ENCODE results near the gene KRT6C. TPM values are rescaled to one million over a fixed set of nuclear protein-coding genes. Genes with fewer than 3 reads are reported as not detected.

Gene KRT6C
- total and polyA plus RNA-seq, 2 experiments from 2014 or later = 0.07 to 0.18 TPM

DNA sequence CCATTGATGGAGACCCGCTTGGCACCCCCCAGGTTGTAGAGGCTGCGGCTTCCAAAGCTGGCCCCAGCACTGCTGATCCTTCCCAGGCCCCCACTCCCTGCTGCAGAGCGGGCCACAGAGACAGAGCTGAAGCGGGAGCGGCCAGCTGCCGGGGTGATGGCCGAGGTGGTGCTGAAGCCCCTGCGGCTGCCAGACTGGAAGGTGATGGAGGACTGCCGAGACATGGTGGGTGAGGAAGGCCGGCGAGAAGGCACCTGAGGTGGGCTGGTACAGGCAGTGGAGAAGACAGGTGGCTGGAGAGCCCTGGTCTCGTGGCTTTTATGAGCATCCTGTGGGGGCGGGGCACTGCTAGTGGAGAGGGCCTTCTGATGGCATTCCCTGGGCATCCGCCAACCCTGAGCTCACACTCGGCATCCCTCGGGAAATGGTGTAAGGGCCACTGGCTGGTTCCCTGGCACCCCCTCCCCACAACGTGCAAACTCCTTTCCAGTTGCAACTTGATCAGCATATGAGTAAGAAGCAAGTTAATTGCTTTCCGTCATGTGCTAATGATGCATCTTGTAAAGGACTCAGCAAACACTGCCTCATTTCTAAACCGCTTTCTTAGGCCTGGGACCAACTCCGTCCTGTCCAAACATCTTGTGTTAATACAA, 39.4 kb downstream of the KRT6C start, which contains the start of gene KRT75:
KRT75 (minus strand) TSS at position 291 of the 653 bp plus-strand sequence; CDS start at position 224, 67 bp downstream.
- TF ChIP-seq EZH2phosphoT487 (IDR thresholded peaks at IDR 0.05; ENCODE audit: low read depth, severe bottlenecking, unreplicated experiment) = no peak
- TF ChIP-seq, protein P1, sequence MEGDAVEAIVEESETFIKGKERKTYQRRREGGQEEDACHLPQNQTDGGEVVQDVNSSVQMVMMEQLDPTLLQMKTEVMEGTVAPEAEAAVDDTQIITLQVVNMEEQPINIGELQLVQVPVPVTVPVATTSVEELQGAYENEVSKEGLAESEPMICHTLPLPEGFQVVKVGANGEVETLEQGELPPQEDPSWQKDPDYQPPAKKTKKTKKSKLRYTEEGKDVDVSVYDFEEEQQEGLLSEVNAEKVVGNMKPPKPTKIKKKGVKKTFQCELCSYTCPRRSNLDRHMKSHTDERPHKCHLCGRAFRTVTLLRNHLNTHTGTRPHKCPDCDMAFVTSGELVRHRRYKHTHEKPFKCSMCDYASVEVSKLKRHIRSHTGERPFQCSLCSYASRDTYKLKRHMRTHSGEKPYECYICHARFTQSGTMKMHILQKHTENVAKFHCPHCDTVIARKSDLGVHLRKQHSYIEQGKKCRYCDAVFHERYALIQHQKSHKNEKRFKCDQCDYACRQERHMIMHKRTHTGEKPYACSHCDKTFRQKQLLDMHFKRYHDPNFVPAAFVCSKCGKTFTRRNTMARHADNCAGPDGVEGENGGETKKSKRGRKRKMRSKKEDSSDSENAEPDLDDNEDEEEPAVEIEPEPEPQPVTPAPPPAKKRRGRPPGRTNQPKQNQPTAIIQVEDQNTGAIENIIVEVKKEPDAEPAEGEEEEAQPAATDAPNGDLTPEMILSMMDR (IDR thresholded peaks at IDR 0.05; ENCODE audit: poor library complexity) = no peak
- TF ChIP-seq EZH2 (IDR thresholded peaks at IDR 0.05; ENCODE audit: borderline replicate concordance) = no peak
- no peak for DNase-seq (ENCODE audit: low spot score)
- Histone ChIP-seq H3K36me3 (replicated peaks; ENCODE audit: insufficient read depth, low read depth) (no peaks in the 10 kb centered on the region), H3K9me2 (replicated peaks; ENCODE audit: insufficient read depth) (no peaks in the 10 kb centered on the region), H4K20me1 (ENCODE audit: insufficient read depth, poor library complexity, severe bottlenecking) (no peaks in the 10 kb centered on the region), H3K4me2 (no peak within 1 kb of the TSS), H3K27me3 (no peaks in the 10 kb centered on the region), H3K4me1 (ENCODE audit: insufficient read depth) (peaks cover 5% of the 10 kb centered on the region), H3K27ac (no peak within 1 kb of the TSS), H3K79me2 (no peaks in the 10 kb centered on the region), H3K9me3 (ENCODE audit: low read depth) (no peaks in the 10 kb centered on the region), H2AFZ (no peak within 1 kb of the TSS), H3K4me3 (no peak within 1 kb of the TSS)
- 85% methylated on average over 20 of the region's 20 CpGs for WGBS (ENCODE audit: low lambda C conversion rate, missing lambda C conversion rate)

DNA sequence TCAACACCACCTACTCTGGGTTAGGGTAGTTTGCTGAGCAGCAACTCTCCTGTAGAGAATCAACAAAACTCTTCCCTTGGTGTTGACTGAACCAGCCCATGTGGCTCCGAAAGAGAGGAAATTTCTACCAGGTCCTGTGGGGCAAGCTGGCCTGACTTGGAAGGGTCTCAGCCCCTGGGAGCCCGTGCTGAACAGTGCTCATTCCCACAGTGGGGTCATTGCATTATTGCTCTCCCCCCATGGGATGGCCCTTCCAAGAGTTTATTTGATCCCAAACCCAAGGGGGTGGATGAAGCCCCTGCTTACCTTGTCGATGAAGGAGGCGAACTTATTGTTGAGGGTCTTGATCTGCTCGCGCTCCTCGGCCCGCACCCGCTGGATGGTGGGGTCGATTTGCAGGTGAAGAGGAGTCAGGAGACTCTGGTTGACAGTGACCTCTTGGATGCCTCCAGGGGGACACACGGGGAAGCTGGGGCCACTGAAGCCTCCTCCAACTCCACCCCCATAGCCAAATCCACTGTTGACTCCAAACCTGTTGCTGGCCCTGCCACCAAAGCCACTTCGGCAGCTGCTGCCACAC, 40.0 kb downstream of the KRT6C start:
- H3K4me2 ChIP-seq = no peak overlapping the region
- H3K9me3 ChIP-seq (ENCODE audit: low read depth) = no peaks in the 10 kb centered on the region
- H3K27me3 ChIP-seq = no peaks in the 10 kb centered on the region
- H2AFZ ChIP-seq = no peak overlapping the region
- DNase-seq (ENCODE audit: low spot score) = no peak
- H3K4me3 ChIP-seq = no peak overlapping the region
- no peak overlapping the region for H3K27ac ChIP-seq
- peaks cover 5% of the 10 kb centered on the region for H3K4me1 ChIP-seq (ENCODE audit: insufficient read depth)
- H3K79me2 ChIP-seq = no peaks in the 10 kb centered on the region
- WGBS (ENCODE audit: low lambda C conversion rate, missing lambda C conversion rate) = 97% methylated on average over 12 of the region's 12 CpGs
- no peaks in the 10 kb centered on the region for H4K20me1 ChIP-seq (ENCODE audit: insufficient read depth, poor library complexity, severe bottlenecking)
- H3K9me2 ChIP-seq (replicated peaks; ENCODE audit: insufficient read depth) = no peaks in the 10 kb centered on the region
- TF ChIP-seq EZH2phosphoT487 (IDR thresholded peaks at IDR 0.05; ENCODE audit: low read depth, severe bottlenecking, unreplicated experiment) (no peak), EZH2 (IDR thresholded peaks at IDR 0.05; ENCODE audit: borderline replicate concordance) (no peak)
- TF ChIP-seq, protein P1 (IDR thresholded peaks at IDR 0.05; ENCODE audit: poor library complexity) = no peak
- H3K36me3 ChIP-seq (replicated peaks; ENCODE audit: insufficient read depth, low read depth) = no peaks in the 10 kb centered on the region

DNA sequence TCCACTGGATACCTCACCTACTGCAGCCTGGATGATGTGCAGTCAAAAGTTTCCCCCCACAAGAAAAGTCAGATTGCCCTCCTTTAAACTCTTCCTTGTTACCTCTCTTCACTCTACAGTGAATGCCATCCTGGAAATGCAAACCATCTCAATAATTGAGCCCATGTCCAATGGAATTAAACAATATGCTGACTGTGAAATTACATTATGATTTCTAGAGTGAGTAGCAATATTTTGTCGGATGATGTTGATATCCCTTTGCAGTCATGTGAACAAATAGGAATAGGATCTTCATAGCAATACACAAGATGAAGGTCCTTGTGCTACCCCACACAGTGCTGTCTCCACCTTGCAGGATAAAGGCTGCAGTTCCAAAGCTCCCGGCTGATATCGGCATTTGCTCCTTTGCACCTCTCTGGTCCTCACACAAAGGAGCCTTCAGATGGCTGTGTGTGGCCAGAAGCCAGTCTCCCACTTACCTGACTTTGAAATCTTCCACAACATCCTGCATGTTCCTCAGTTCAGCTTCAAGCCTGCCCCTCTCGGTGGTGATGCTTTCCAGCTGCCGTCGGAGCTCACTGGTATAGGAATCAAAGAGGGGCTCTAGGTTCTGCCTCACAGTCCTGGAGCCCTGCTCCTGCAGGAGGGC, 40.9 kb downstream of the KRT6C start:
- Histone ChIP-seq H3K36me3 (replicated peaks; ENCODE audit: insufficient read depth, low read depth) (no peaks in the 10 kb centered on the region), H3K27ac (no peak overlapping the region), H3K4me3 (no peak overlapping the region), H3K27me3 (no peaks in the 10 kb centered on the region), H3K4me2 (no peak overlapping the region), H3K4me1 (ENCODE audit: insufficient read depth) (peaks cover 5% of the 10 kb centered on the region), H3K79me2 (no peaks in the 10 kb centered on the region), H2AFZ (no peak overlapping the region), H4K20me1 (ENCODE audit: insufficient read depth, poor library complexity, severe bottlenecking) (no peaks in the 10 kb centered on the region), H3K9me2 (replicated peaks; ENCODE audit: insufficient read depth) (no peaks in the 10 kb centered on the region), H3K9me3 (ENCODE audit: low read depth) (no peaks in the 10 kb centered on the region)
- DNase-seq (ENCODE audit: low spot score) = no peak
- 64% methylated on average over 6 of the region's 6 CpGs for WGBS (ENCODE audit: low lambda C conversion rate, missing lambda C conversion rate)
- no peak for TF ChIP-seq EZH2phosphoT487 (IDR thresholded peaks at IDR 0.05; ENCODE audit: low read depth, severe bottlenecking, unreplicated experiment)
- no peak for TF ChIP-seq EZH2 (IDR thresholded peaks at IDR 0.05; ENCODE audit: borderline replicate concordance)
- TF ChIP-seq, protein P1 (IDR thresholded peaks at IDR 0.05; ENCODE audit: poor library complexity) = no peak
